ENCODE data around the gene LRIG1. TPM values are rescaled to one million over a fixed set of nuclear protein-coding genes. Genes with fewer than 3 reads are reported as not detected.
A peak's percentile ranks its signal among the peaks of the same experiment; 100 is the strongest.

The LRIG1 gene, protein sequence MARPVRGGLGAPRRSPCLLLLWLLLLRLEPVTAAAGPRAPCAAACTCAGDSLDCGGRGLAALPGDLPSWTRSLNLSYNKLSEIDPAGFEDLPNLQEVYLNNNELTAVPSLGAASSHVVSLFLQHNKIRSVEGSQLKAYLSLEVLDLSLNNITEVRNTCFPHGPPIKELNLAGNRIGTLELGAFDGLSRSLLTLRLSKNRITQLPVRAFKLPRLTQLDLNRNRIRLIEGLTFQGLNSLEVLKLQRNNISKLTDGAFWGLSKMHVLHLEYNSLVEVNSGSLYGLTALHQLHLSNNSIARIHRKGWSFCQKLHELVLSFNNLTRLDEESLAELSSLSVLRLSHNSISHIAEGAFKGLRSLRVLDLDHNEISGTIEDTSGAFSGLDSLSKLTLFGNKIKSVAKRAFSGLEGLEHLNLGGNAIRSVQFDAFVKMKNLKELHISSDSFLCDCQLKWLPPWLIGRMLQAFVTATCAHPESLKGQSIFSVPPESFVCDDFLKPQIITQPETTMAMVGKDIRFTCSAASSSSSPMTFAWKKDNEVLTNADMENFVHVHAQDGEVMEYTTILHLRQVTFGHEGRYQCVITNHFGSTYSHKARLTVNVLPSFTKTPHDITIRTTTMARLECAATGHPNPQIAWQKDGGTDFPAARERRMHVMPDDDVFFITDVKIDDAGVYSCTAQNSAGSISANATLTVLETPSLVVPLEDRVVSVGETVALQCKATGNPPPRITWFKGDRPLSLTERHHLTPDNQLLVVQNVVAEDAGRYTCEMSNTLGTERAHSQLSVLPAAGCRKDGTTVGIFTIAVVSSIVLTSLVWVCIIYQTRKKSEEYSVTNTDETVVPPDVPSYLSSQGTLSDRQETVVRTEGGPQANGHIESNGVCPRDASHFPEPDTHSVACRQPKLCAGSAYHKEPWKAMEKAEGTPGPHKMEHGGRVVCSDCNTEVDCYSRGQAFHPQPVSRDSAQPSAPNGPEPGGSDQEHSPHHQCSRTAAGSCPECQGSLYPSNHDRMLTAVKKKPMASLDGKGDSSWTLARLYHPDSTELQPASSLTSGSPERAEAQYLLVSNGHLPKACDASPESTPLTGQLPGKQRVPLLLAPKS
- total RNA-seq (2014; rRNA removed; shearing (Covaris generic); ENCODE audit: low replicate concordance) = 52.4 and 75.4 TPM in 2 replicates

- H3K27me3 ChIP-seq (ENCODE audit: low read length) = no peaks in the 10 kb centered on the region
- H3K4me3 ChIP-seq (ENCODE audit: low read length) = peak within 1 kb of the TSS; percentile 67
- no peaks in the 10 kb centered on the region for H4K20me1 ChIP-seq (ENCODE audit: insufficient read depth, low read depth, low read length)
- H3K9ac ChIP-seq (ENCODE audit: low read length) = peak within 1 kb of the TSS; percentile 63
- DNase-seq = peak; percentile 95
- H3K36me3 ChIP-seq (ENCODE audit: insufficient read depth, low read length) = no peaks in the 10 kb centered on the region
- H3K27ac ChIP-seq (ENCODE audit: low read length) = no peak within 1 kb of the TSS
- H3K4me1 ChIP-seq (ENCODE audit: low read length) = peaks cover 69% of the 10 kb centered on the region
- peak within 1 kb of the TSS; percentile 77; the same call in 1 of the 2 replicates for H2AFZ ChIP-seq (ENCODE audit: low read length)
- no peaks in the 10 kb centered on the region for H3K9me3 ChIP-seq (ENCODE audit: low read length)
- H3K4me2 ChIP-seq (ENCODE audit: low read depth, low read length, poor library complexity, severe bottlenecking) = peak within 1 kb of the TSS; percentile 57
- H3K9me2 ChIP-seq (replicated peaks; ENCODE audit: insufficient read depth, low read length) = no peaks in the 10 kb centered on the region
- peaks cover 15% of the 10 kb centered on the region; the same call in 1 of the 2 replicates for H3K79me2 ChIP-seq (ENCODE audit: low read length)
Measured at GRCh38 chr3:66500576-66501482, at the start of gene LRIG1. Gene LRIG1, minus strand, starts transcription at chr3:66501022. Its CDS starts 615 bp downstream, at chr3:66500407.

DNA sequence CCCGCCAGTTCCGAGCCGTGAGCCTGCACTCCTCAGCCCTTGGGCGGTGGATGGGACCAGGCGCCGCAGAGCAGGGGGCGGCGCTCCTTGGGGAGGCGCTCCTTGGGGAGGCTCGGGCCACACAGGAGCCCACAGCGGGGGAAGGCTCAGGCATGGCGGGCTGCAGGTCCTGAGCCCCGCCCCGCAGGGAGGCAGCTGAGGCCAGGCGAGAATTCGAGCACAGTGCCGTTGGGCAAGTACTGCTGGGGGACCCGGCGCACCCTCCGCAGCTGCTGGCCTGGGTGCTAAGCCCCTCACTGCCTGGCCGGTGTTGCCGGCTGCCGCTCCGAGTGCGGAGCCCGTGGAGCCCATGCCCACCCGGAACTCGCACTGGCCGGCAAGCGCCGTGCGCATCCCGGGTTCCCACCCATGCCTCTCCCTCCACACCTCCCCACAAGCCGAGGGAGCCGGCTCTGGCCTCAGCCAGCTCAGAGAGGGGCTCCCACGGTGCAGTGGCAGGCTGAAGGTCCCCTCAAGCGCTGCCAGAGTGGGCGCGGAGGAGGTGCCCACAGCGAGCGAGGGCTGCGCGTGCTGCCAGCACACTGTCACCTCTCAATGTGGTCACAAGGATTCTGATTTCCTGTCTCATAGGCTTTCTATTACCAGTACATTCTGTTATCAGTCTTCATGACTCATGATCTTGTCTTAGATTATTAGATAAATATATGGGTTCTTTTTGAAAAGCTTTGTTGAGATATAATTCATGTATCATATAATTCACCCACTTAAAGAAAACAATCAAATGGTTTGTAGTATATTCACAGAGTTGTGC is 44.0 kb upstream of the LRIG1 start:
- no peaks in the 10 kb centered on the region for H3K9me3 ChIP-seq (ENCODE audit: low read length)
- H3K4me1 ChIP-seq (ENCODE audit: low read length) = peaks cover 9% of the 10 kb centered on the region; the same call in 1 of the 2 replicates
- H4K20me1 ChIP-seq (ENCODE audit: insufficient read depth, low read depth, low read length) = no peaks in the 10 kb centered on the region
- H3K27me3 ChIP-seq (ENCODE audit: low read length) = no peaks in the 10 kb centered on the region
- no peaks in the 10 kb centered on the region for H3K9me2 ChIP-seq (replicated peaks; ENCODE audit: insufficient read depth, low read length)
- no peak overlapping the region for H3K4me2 ChIP-seq (ENCODE audit: low read depth, low read length, poor library complexity, severe bottlenecking)
- H3K27ac ChIP-seq (ENCODE audit: low read length) = no peak overlapping the region
- H3K9ac ChIP-seq (ENCODE audit: low read length) = no peak overlapping the region
- no peak overlapping the region for H3K4me3 ChIP-seq (ENCODE audit: low read length)
- H2AFZ ChIP-seq (ENCODE audit: low read length) = no peak overlapping the region
- H3K79me2 ChIP-seq (ENCODE audit: low read length) = no peaks in the 10 kb centered on the region
- H3K36me3 ChIP-seq (ENCODE audit: insufficient read depth, low read length) = no peaks in the 10 kb centered on the region
- DNase-seq = no peak

DNA sequence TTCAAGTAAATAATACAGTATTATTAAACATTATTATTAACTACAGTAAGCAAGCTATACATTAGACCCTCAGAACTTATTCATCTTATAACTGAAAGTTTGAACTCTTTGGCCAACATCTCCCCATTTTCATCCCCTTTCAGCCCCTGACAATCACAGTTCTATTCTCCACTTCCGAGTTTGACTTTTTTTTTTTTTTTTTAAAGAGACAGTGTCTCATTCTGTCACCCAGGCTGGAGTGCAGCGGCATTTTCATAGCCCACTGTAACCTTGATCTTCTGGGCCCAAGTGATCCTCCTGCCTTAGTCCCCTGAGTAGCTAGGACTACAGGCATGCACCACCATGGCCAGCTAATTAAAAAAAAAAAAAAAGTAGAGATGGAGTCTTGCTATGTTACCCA is 41.3 kb upstream of the LRIG1 start:
- Histone ChIP-seq H3K9ac (ENCODE audit: low read length) (no peak overlapping the region), H3K4me1 (ENCODE audit: low read length) (peaks cover 29% of the 10 kb centered on the region), H3K27me3 (ENCODE audit: low read length) (no peaks in the 10 kb centered on the region), H3K9me3 (ENCODE audit: low read length) (no peaks in the 10 kb centered on the region), H3K27ac (ENCODE audit: low read length) (no peak overlapping the region), H3K4me2 (ENCODE audit: low read depth, low read length, poor library complexity, severe bottlenecking) (no peak overlapping the region), H3K9me2 (replicated peaks; ENCODE audit: insufficient read depth, low read length) (no peaks in the 10 kb centered on the region), H3K36me3 (ENCODE audit: insufficient read depth, low read length) (no peaks in the 10 kb centered on the region), H3K79me2 (ENCODE audit: low read length) (no peaks in the 10 kb centered on the region), H4K20me1 (ENCODE audit: insufficient read depth, low read depth, low read length) (no peaks in the 10 kb centered on the region), H2AFZ (ENCODE audit: low read length) (no peak overlapping the region; the same call in 1 of the 2 replicates), H3K4me3 (ENCODE audit: low read length) (no peak overlapping the region)
- no peak for DNase-seq

DNA sequence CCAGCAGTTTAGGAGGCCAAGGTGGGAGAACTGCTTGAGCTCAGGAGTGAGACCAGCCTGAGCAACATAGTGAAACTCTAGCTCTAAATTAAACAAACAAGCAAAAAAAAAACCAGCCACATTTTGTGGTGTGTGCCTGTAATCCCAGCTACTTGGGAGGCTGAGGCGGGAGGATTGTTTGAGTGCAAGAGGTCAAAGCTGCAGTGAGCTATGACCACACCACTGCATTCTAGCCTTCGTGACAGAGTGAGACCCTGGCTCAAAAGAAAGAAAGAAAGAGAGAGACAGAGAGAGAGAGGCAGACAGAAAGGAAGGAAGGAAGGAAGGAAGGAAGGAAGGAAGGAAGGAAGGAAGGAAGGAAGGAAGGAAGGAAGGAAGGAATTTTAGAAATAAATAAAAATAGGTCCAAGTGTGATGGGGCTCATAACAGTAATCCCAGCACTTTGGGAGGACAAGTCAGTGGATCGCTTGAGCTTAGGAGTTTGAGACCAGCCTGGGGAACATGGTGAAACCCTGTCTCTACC is 38.7 kb upstream of the LRIG1 start:
- H4K20me1 ChIP-seq (ENCODE audit: insufficient read depth, low read depth, low read length) = no peaks in the 10 kb centered on the region
- H3K4me2 ChIP-seq (ENCODE audit: low read depth, low read length, poor library complexity, severe bottlenecking) = no peak overlapping the region
- no peak for DNase-seq
- H3K27me3 ChIP-seq (ENCODE audit: low read length) = no peaks in the 10 kb centered on the region
- H3K9ac ChIP-seq (ENCODE audit: low read length) = no peak overlapping the region
- H3K27ac ChIP-seq (ENCODE audit: low read length) = peak overlapping the region; percentile 77
- no peaks in the 10 kb centered on the region for H3K9me3 ChIP-seq (ENCODE audit: low read length)
- H3K36me3 ChIP-seq (ENCODE audit: insufficient read depth, low read length) = no peaks in the 10 kb centered on the region
- H2AFZ ChIP-seq (ENCODE audit: low read length) = 0 out of 2 replicates have a peak overlapping the region, but pooled peaks have one; percentile 69
- H3K4me1 ChIP-seq (ENCODE audit: low read length) = peaks cover 42% of the 10 kb centered on the region
- no peaks in the 10 kb centered on the region for H3K79me2 ChIP-seq (ENCODE audit: low read length)
- no peaks in the 10 kb centered on the region for H3K9me2 ChIP-seq (replicated peaks; ENCODE audit: insufficient read depth, low read length)
- H3K4me3 ChIP-seq (ENCODE audit: low read length) = no peak overlapping the region

- Histone ChIP-seq H3K9ac (ENCODE audit: low read length) (peak overlapping the region; percentile 3; the same call in 1 of the 2 replicates), H3K36me3 (ENCODE audit: insufficient read depth, low read length) (no peaks in the 10 kb centered on the region), H3K79me2 (ENCODE audit: low read length) (no peaks in the 10 kb centered on the region), H3K27ac (ENCODE audit: low read length) (peak overlapping the region; percentile 77), H3K4me2 (ENCODE audit: low read depth, low read length, poor library complexity, severe bottlenecking) (no peak overlapping the region), H3K4me1 (ENCODE audit: low read length) (peaks cover 51% of the 10 kb centered on the region), H3K4me3 (ENCODE audit: low read length) (no peak overlapping the region), H2AFZ (ENCODE audit: low read length) (peak overlapping the region; percentile 60), H4K20me1 (ENCODE audit: insufficient read depth, low read depth, low read length) (no peaks in the 10 kb centered on the region), H3K9me2 (replicated peaks; ENCODE audit: insufficient read depth, low read length) (no peaks in the 10 kb centered on the region), H3K9me3 (ENCODE audit: low read length) (no peaks in the 10 kb centered on the region), H3K27me3 (ENCODE audit: low read length) (no peaks in the 10 kb centered on the region)
- no peak for DNase-seq
Measured at GRCh38 chr3:66538390-66538789, 37.6 kb upstream of the LRIG1 start.

DNA sequence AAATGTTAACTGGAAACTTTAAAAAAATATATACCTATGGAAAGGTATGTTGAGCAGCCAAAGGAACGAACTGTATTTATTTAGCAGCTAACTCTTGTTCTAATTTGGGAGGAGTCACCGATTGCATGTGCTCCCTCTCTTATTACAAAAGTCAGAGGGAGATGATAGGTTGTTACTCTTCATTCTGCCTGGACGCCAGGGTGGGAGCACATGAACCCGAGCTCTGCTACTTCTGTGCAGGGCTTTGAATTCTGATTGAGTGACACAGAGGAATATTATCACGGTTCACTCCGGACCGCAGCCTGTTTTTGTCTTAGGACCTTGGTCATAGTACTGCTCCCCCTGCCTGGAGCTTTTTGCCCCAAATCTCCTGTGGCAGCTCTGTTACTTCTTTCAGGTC is 36.9 kb upstream of the LRIG1 start:
- H4K20me1 ChIP-seq (ENCODE audit: insufficient read depth, low read depth, low read length) = no peaks in the 10 kb centered on the region
- peak overlapping the region; percentile 77 for H3K27ac ChIP-seq (ENCODE audit: low read length)
- no peaks in the 10 kb centered on the region for H3K9me2 ChIP-seq (replicated peaks; ENCODE audit: insufficient read depth, low read length)
- 0 out of 2 replicates have a peak overlapping the region, but pooled peaks have one; percentile 3 for H3K9ac ChIP-seq (ENCODE audit: low read length)
- no peaks in the 10 kb centered on the region for H3K36me3 ChIP-seq (ENCODE audit: insufficient read depth, low read length)
- no peak overlapping the region for H3K4me2 ChIP-seq (ENCODE audit: low read depth, low read length, poor library complexity, severe bottlenecking)
- H3K4me3 ChIP-seq (ENCODE audit: low read length) = no peak overlapping the region
- peak overlapping the region; percentile 60 for H2AFZ ChIP-seq (ENCODE audit: low read length)
- H3K9me3 ChIP-seq (ENCODE audit: low read length) = no peaks in the 10 kb centered on the region
- H3K79me2 ChIP-seq (ENCODE audit: low read length) = no peaks in the 10 kb centered on the region
- DNase-seq = no peak
- H3K27me3 ChIP-seq (ENCODE audit: low read length) = no peaks in the 10 kb centered on the region
- peaks cover 53% of the 10 kb centered on the region for H3K4me1 ChIP-seq (ENCODE audit: low read length)

DNA sequence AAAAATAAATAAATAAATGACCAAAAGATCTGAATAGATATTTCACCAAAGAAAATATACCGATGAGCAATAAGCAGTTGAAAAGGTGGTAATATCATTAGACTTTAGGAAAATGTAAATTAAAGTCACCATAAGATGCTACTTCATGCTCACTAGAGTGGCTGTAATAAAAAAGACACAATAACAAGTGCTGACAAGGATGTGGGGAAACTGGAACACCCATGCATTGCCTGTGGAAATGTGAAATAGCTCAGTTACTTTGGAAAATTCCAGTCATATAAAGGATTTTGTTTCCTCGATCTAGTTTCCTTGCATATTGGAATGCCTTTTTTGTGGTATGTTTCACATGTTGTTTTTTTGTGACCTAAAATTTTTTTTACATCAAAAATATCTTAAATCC is 36.0 kb upstream of the LRIG1 start:
- H4K20me1 ChIP-seq (ENCODE audit: insufficient read depth, low read depth, low read length) = no peaks in the 10 kb centered on the region

More for the DNA sequence above, 36.0 kb upstream of the LRIG1 start:
- Histone ChIP-seq H3K4me2 (ENCODE audit: low read depth, low read length, poor library complexity, severe bottlenecking) (no peak overlapping the region), H3K36me3 (ENCODE audit: insufficient read depth, low read length) (no peaks in the 10 kb centered on the region), H3K9ac (ENCODE audit: low read length) (no peak overlapping the region), H3K27me3 (ENCODE audit: low read length) (no peaks in the 10 kb centered on the region), H2AFZ (ENCODE audit: low read length) (no peak overlapping the region), H3K9me2 (replicated peaks; ENCODE audit: insufficient read depth, low read length) (no peaks in the 10 kb centered on the region), H3K4me1 (ENCODE audit: low read length) (peaks cover 62% of the 10 kb centered on the region), H3K4me3 (ENCODE audit: low read length) (no peak overlapping the region), H3K27ac (ENCODE audit: low read length) (no peak overlapping the region), H3K9me3 (ENCODE audit: low read length) (no peaks in the 10 kb centered on the region), H3K79me2 (ENCODE audit: low read length) (no peaks in the 10 kb centered on the region)
- DNase-seq = no peak

Measured in Karpas-422 (cell line).